GM12801 (cell line): ENCODE results near the gene SRSF10.

Source experiments
- TF ChIP-seq, protein P1 (sequence below): IDR thresholded peaks from one replicate; pipeline ENCODE4 v1.5.1; 2011; ENCODE audit warnings: control low read depth; ENCODE audit not compliant: insufficient read length; ENCODE audit errors: extremely low read depth

Gene SRSF10

DNA sequence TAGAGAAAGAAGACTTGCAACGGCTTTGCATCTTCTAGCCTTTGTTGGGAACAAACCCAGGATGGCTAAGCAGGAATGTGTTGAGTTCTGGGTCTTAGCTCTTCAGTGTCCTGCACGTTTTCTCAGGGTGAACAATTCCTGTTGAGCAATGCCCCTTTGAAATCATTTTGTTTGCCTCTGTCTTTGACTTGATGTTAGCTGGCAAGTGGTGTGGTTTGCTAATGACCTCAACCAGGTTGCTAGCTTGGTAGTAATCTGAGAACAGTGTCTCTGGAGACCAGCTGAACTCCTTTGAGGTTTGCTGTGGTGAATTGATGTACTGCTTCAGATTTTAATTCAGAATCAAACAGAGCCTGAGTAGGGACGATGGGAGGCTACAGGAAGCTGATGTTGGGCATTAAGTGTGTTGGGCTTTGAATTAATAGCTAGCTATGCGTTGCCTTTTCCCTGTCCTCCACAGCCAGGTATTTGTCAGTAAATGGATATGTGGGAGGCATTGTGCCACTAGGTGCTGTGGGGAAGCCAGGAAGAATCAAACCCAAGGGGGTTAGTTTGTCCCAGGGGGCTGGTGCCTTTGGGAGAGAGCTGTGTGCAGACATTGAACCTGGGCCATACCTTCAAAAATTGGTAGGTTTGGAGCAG lies 23.3 kb upstream of the SRSF10 start:
- TF ChIP-seq, protein P1, sequence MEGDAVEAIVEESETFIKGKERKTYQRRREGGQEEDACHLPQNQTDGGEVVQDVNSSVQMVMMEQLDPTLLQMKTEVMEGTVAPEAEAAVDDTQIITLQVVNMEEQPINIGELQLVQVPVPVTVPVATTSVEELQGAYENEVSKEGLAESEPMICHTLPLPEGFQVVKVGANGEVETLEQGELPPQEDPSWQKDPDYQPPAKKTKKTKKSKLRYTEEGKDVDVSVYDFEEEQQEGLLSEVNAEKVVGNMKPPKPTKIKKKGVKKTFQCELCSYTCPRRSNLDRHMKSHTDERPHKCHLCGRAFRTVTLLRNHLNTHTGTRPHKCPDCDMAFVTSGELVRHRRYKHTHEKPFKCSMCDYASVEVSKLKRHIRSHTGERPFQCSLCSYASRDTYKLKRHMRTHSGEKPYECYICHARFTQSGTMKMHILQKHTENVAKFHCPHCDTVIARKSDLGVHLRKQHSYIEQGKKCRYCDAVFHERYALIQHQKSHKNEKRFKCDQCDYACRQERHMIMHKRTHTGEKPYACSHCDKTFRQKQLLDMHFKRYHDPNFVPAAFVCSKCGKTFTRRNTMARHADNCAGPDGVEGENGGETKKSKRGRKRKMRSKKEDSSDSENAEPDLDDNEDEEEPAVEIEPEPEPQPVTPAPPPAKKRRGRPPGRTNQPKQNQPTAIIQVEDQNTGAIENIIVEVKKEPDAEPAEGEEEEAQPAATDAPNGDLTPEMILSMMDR = no peak

DNA sequence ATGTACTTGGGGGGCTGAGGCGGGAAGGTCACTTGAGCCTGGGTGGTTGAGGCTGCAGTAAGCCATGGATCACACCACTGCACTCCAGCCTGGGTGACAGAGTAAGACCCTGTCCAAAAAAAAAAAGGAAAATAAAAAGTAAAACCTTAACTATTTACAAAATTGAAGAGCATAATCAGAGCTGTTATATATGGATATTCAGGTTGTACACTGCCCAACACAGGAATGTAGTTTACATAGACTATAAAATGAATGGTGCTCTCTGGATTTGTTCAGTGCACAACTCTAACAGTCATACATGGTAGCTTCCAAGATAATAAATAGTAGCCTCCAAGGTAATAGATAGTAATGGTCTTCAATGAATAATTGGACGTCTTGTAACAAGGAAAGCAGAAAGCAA lies 22.6 kb upstream of the SRSF10 start:
- TF ChIP-seq, protein P1 = no peak

DNA sequence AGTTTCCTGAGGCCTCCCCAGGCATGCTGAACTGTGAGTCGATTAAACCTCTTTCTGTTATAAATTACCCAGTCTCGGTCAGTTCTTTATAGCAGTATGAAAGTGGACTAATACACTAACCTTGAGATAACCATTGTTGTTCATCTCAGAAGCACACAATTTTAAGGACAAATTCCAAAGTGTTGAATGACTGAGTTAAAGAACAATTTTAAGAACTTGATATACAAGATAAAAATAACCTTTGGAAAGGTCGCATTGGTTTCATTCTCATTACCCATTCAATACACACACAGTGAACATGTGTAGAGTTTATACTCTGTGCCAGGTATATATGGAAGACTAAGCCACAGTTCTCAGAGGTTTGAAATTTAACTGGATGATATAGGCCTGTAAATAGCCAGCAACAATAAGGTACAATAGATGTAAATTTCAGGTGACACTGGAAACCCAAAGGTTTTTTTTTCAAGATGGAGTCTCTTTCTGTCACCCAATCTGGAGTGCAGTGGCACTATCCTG lies 19.1 kb upstream of the SRSF10 start:
- TF ChIP-seq, protein P1 = no peak

DNA sequence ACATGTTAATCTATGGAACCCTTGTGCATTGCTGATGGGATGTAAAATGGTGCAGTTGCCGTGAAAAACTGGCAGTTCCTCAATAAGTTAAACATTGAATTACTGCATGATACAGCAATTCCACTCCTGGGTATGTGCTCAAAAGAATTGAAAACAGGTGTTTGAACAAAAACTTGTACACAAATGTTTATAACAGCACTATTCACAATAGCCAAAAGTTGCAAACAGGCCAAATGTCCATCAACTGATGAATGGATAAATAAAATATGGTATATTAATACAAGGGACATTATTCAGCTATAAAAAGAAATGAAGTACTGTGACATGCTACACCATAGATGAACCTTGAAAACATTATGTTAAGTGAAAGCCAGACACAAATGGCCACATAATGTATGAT lies 17.7 kb upstream of the SRSF10 start:
- TF ChIP-seq, protein P1 = no peak

DNA sequence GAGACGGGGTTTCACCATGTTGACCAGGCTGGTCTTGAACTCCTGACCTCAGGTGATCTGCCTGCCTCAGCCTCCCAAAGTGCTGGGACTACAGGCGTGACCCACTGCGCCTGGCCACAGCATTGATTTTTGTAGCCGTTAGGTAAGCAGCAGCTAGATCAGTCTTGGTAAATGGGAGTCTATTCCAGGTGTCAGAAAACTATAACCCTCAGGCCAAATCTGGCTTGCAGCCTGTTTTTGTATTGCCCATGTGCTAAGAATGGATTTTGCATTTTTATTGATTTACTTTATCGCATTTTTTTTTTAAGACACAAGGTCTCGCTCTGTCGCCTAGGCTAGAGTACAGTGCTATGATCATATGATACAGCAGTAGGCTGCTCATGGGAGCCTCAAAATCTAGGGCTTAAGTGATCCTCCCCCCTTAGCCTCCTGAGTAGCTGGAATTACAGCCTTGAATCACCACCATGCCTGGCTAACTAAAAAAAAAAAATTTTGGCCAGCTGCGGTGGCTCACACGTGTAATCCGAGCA lies 16.6 kb upstream of the SRSF10 start:
- TF ChIP-seq, protein P1 = no peak

DNA sequence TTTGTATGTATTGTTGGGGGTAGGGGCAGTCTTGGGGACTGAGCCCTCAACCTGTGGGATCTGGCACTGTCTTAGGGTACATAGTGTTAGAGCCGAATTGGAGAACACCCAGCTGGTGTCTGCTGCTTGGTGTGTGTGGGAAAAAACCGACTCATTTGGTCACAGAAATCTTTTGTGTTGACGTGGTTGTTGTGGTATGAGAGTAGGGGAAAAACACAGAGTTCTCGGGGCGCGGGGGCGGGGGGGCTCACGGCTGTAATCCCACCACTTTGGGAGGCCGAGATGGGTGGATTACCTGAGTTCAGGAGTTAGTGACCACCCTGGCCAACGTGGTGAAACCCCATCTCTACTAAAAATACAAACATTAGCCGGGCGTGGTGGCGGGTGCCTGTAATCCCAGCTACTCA lies 15.3 kb upstream of the SRSF10 start:
- TF ChIP-seq, protein P1 = no peak

DNA sequence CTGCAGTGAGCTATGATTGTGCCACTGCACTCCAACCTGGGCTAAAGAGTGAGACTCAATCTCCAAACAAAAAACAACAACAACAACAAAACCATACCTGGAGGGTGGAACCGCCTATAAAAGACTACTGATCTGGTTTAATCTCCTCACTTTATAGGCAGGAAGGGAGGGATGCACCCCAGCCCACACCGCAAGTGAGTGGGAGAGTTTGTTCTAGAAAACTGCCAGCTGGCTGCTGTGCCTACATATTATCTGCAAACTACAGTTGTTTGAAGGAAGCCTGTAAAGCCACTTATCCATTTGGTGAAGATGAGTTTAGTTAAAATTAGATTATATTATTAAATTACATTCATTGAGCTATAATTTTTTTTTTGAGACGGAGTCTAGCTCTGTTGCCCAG lies 9.1 kb upstream of the SRSF10 start:
- TF ChIP-seq, protein P1 = no peak
